HUES6 (cell line): Measurements from ENCODE around the gene SPHK1.

Experiments
- H3K27ac ChIP-seq: 2 replicates; pipeline ENCODE4 v1.7.0; 2013; ENCODE audit warnings: low read depth, mild to moderate bottlenecking, low read length, inconsistent platforms
- H3K27me3 ChIP-seq: 2 replicates; pipeline ENCODE4 v1.6.1; 2013; ENCODE audit warnings: low read length; ENCODE audit not compliant: control insufficient read depth, insufficient read depth
- H3K36me3 ChIP-seq: 2 replicates; pipeline ENCODE4 v1.6.1; 2013; ENCODE audit warnings: low read length; ENCODE audit not compliant: control insufficient read depth, insufficient read depth
- H3K4me1 ChIP-seq: 2 replicates; pipeline ENCODE4 v1.6.1; 2013; ENCODE audit warnings: low read length; ENCODE audit not compliant: control insufficient read depth, insufficient read depth
- H3K4me3 ChIP-seq: 2 replicates; pipeline ENCODE4 v1.5.1; 2013; ENCODE audit warnings: low read depth, low read length
- H3K9ac ChIP-seq: one replicate; pipeline ENCODE4 v1.6.1; 2013; ENCODE audit warnings: mild to moderate bottlenecking, low read length
- H3K9me3 ChIP-seq: 2 replicates; pipeline ENCODE4 v1.6.1; 2013; ENCODE audit warnings: low read depth, low read length; ENCODE audit not compliant: control insufficient read depth, insufficient read depth

SPHK1 gene

DNA sequence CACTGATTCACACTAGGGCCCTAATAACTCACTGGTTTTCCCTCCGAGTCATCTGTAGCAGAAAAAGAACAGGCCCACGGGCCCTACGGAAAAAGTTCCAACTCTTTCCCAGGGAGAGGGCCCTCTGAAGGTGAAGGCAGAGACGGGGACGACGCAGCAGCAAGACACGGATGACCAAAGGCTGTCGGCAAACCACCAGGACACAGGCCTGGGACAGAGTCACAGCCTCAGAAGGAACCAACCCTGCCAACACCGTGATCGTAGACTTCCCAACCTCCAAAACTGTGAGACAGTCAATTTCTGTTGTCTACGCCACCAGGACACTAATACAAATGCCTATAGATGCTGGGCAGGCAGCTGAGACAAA lies 5.2 kb upstream of the SPHK1 start:
- H3K27ac ChIP-seq, result no peak overlapping the region
- no peaks in the 10 kb centered on the region for H3K36me3 ChIP-seq
- H3K9me3 ChIP-seq, result no peaks in the 10 kb centered on the region
- no peak overlapping the region for H3K9ac ChIP-seq
- no peak overlapping the region for H3K4me3 ChIP-seq
- peaks cover 16% of the 10 kb centered on the region for H3K27me3 ChIP-seq
- peaks cover 16% of the 10 kb centered on the region; the same call in 1 of the 2 replicates for H3K4me1 ChIP-seq

DNA sequence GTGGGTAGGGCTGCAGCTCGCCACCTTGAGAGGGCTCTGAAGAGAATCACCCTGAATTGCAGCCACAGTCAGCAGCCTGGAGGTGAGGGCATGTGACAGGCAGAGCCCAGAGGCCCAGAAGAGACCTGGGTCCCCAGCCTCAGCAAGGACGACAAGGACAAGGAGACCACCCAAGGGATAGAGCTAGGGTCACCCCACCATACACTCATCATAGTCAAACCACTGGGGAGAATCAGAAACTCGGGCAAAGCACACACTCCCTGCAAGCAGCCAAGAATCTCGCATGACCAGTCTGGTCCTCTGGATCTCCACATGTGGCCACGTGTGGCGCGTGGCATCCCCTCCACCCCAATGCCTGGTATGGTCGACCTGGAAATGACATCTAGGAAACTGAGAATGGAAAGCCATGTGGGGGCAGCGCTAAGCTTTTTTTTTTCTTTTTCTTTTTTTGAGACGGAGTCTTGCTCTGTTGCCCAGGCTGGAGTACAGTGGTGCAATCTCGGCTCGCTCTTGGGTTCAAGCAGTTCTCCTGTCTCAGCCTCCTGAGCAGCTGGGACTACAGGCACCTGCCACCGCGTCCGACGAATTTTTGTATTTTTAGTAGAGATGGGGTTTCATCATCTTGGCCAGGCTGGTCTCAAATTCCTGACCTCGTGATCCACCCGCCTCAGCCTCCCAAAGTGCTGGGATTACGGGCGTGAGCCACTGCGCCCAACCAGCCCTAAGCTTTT lies 4.6 kb upstream of the SPHK1 start:
- no peak overlapping the region for H3K9ac ChIP-seq
- no peaks in the 10 kb centered on the region for H3K9me3 ChIP-seq
- H3K27me3 ChIP-seq, result peaks cover 22% of the 10 kb centered on the region
- H3K27ac ChIP-seq, result no peak overlapping the region
- no peaks in the 10 kb centered on the region for H3K36me3 ChIP-seq
- H3K4me1 ChIP-seq, result peaks cover 16% of the 10 kb centered on the region; the same call in 1 of the 2 replicates
- no peak overlapping the region for H3K4me3 ChIP-seq

DNA sequence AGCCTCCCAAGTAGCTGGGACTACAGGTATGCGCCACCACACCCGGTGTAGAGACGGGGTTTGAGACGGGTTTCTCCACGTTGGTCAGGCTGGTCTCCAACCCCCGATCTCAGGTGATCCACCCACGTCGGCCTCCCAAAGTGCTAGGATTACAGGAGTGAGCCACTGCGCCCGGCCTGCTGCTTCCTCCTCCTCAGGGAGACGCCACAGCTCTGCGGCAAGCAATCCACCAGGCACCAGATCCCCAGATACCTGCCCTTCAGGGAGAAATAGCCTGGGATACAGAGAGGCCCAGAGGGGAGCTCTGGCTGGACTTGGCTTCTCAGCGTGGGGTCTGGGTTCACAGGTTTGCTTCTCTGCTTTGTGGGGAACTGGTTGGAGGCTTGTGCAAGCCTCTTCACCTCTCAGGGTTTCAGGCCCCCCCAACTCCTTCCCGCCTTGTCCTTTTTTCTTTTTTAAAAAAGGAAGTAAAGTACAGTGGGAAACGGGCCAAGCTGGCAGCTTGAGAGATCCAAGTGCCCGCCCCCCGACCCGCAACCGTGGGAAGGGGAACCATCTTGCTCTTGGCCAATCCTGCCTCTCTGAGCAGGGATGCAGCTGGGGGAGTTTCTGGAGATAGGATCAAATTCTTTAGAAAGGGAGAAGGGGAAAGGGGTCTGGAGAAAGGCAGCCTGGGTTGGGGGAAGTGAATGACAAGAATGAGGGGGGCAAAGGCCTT lies 2.6 kb upstream of the SPHK1 start:
- peaks cover 37% of the 10 kb centered on the region for H3K27me3 ChIP-seq
- no peaks in the 10 kb centered on the region for H3K9me3 ChIP-seq
- no peak overlapping the region for H3K27ac ChIP-seq
- peaks cover 26% of the 10 kb centered on the region for H3K4me1 ChIP-seq
- H3K9ac ChIP-seq, result no peak overlapping the region
- H3K36me3 ChIP-seq, result no peaks in the 10 kb centered on the region
- H3K4me3 ChIP-seq, result peak overlapping the region; percentile 72

DNA sequence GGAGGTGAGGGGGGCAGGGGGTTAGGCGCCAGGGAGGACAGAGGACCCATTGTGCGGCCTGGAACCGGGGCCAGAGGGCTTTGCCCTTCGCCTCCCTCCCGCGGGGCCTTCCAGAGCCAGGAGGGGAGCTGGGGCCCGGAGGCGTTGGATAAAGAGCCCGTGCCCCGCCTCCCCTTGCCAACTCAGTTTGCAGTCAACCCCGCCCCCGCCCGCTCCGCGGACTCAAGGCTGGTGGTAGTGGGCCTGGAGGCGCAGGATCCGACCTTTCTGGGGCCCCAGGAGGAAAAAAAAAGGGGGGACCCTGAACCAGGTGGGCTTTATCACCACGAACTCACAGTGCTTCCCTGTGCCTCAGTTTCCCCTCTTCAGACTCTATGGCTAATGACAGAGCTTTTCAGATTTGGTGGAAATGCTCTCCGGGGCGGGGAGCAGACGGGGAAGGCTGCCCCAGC lies 2.0 kb upstream of the SPHK1 start:
- Histone ChIP-seq H3K4me3 (peak overlapping the region; percentile 72), H3K9ac (peak overlapping the region; percentile 67), H3K27ac (no peak overlapping the region), H3K9me3 (no peaks in the 10 kb centered on the region), H3K36me3 (no peaks in the 10 kb centered on the region), H3K4me1 (peaks cover 26% of the 10 kb centered on the region), H3K27me3 (peaks cover 37% of the 10 kb centered on the region)

DNA sequence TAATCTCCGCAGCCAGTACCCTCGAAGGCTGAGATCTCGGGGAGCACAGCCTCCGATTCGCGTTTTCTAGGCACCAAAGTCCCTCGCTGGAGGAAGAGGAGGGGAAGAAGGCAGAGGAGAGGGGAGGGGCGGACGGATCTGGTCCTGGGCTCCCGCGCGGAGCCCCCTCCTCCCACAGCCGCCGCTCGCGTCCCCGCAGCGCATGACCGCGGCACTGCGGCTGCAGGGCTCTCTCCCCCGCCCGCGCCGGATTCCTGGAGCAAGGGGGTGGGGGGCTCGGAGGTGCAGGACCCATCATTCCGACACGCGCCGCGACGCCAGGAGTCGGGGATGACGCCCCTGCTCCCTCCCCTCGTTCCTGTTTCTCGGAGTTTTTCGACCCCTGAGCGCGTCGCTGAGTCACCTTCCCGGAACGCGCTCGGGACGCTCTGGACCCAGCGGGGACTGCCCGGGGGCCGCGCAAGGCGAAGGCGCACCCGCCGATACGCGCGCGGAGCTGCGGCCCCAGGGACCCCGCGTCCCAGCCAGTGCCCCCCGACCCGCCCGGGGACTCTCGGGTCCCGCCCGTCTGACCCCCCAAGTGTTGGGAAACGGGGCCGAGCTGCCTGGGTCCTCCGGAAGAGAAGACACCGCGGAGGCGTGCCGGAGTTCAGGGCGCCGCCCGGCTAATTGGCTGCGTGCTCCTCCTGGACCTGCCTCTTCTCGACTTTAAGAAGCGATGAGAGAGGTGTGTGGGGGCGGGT lies 1.4 kb upstream of the SPHK1 start:
- H3K27me3 ChIP-seq, result peaks cover 37% of the 10 kb centered on the region
- peaks cover 26% of the 10 kb centered on the region for H3K4me1 ChIP-seq
- H3K9me3 ChIP-seq, result no peaks in the 10 kb centered on the region
- H3K9ac ChIP-seq, result peak overlapping the region; percentile 67
- H3K4me3 ChIP-seq, result peak overlapping the region; percentile 72
- no peaks in the 10 kb centered on the region for H3K36me3 ChIP-seq
- no peak overlapping the region for H3K27ac ChIP-seq

DNA sequence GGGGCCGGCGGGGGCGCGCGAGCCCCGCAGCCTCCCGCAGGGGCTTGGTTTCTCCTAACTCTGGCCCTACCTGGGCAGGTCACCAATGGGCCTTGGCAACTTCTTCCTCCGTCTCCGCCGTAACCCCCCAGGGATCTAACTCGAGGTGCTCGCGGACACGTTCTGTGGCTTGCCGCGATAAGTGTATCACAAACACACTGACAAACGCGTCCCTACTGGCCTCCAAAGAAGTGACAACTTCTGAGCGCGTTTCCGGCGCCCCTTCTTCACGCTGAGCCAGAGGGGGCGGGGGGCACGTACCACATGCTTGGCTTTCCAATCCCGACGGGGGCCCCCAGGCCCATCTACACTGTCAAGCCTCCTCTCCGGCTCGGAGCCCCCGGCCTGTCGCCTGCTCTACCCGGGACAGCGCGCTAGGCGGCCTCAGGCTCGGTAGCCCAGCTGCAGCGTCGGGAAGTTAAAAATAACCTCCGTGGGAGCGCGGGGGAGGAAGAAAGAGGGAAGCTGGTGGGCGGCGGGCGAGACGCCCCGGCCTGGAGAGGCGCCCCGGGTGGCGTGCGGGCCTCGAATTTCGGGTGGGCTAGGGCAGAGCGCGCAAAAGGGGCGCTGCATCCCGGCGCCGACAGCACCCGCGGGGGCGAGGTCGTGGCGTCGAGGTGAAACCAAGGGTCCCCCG lies 725 bp upstream of the SPHK1 start:
- Histone ChIP-seq H3K9ac (peak overlapping the region; percentile 58), H3K27ac (no peak overlapping the region), H3K4me1 (peaks cover 26% of the 10 kb centered on the region), H3K36me3 (no peaks in the 10 kb centered on the region), H3K9me3 (no peaks in the 10 kb centered on the region), H3K27me3 (peaks cover 37% of the 10 kb centered on the region), H3K4me3 (peak overlapping the region; percentile 72)

DNA sequence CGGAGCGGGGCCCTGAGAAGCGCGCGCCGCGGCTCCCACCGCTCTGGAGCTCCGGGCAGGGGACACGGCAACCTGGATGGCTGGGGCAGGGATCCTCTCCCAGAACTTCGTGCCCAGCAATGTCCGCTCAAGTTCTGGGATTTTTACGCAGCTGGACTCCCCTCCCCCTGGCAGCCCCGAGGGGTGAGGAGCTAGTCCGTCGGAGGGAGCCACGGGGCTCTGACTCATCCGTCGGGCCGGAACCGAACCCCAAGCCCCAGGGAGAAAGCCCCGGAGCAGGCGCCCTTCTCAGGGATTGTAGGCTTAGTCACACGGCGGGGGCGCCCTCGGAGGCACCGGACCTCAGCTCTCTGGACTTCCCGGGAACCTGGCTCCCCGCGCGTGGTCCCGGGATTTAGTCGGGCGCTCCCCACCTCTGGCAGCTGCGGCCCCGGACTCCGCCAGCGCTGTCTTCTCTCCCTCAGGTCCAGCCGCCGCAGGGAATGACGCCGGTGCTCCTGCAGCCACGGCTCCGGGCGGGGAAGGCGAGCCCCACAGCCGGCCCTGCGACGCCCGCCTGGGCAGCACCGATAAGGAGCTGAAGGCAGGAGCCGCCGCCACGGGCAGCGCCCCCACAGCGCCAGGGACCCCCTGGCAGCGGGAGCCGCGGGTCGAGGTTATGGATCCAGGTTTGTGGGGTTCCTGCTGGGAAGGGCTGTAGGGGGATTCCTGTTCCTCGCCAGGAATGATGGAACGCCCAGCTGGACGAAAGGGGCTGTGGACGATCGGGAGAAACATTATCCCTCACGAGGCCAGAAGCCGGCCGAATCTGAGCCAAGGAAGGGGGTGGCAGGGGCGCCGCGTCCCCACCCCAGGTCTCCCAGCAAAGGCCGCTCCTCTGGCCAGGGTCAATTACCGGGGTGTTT lies 830 bp downstream of the SPHK1 start:
- H3K4me3 ChIP-seq, result peak overlapping the region; percentile 72
- peaks cover 41% of the 10 kb centered on the region for H3K4me1 ChIP-seq
- H3K27ac ChIP-seq, result no peak overlapping the region
- peaks cover 2% of the 10 kb centered on the region; the same call in 1 of the 2 replicates for H3K36me3 ChIP-seq
- peaks cover 37% of the 10 kb centered on the region for H3K27me3 ChIP-seq
- H3K9ac ChIP-seq, result peak overlapping the region; percentile 58
- H3K9me3 ChIP-seq, result no peaks in the 10 kb centered on the region

DNA sequence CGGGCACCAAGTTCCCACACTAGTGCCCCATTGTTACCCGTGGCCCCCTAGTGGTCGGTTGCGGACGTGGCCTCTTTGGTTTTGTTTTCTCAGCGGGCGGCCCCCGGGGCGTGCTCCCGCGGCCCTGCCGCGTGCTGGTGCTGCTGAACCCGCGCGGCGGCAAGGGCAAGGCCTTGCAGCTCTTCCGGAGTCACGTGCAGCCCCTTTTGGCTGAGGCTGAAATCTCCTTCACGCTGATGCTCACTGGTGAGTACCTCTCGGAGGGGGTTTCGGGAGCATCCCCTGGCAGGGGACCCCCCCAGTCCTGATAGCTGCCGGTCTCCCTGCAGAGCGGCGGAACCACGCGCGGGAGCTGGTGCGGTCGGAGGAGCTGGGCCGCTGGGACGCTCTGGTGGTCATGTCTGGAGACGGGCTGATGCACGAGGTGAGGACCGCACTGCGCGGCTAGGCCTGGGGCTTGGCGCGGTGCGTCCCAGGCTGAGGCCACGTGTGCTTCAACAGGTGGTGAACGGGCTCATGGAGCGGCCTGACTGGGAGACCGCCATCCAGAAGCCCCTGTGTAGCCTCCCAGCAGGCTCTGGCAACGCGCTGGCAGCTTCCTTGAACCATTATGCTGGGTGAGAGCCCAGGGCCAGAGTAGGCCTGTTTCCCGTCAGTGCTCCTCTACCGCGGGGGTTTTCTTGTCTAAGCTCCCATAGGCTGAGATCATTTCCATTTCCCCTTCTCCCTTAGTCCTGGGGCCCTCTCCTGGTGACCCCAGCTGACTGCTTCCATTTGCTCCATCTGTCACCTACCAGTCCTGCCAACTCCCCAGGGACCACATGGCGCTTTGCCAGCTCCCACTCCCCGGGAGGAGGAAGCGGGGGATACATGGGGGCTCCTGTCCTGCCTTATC lies 1.7 kb downstream of the SPHK1 start:
- H3K4me3 ChIP-seq, result peak overlapping the region; percentile 72
- H3K4me1 ChIP-seq, result peaks cover 37% of the 10 kb centered on the region
- H3K9me3 ChIP-seq, result no peaks in the 10 kb centered on the region
- peaks cover 11% of the 10 kb centered on the region for H3K36me3 ChIP-seq
- H3K9ac ChIP-seq, result no peak overlapping the region
- peaks cover 37% of the 10 kb centered on the region for H3K27me3 ChIP-seq
- H3K27ac ChIP-seq, result no peak overlapping the region

DNA sequence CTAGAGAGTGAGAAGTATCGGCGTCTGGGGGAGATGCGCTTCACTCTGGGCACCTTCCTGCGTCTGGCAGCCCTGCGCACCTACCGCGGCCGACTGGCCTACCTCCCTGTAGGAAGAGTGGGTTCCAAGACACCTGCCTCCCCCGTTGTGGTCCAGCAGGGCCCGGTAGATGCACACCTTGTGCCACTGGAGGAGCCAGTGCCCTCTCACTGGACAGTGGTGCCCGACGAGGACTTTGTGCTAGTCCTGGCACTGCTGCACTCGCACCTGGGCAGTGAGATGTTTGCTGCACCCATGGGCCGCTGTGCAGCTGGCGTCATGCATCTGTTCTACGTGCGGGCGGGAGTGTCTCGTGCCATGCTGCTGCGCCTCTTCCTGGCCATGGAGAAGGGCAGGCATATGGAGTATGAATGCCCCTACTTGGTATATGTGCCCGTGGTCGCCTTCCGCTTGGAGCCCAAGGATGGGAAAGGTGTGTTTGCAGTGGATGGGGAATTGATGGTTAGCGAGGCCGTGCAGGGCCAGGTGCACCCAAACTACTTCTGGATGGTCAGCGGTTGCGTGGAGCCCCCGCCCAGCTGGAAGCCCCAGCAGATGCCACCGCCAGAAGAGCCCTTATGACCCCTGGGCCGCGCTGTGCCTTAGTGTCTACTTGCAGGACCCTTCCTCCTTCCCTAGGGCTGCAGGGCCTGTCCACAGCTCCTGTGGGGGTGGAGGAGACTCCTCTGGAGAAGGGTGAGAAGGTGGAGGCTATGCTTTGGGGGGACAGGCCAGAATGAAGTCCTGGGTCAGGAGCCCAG lies 2.8 kb downstream of the SPHK1 start:
- no peaks in the 10 kb centered on the region for H3K9me3 ChIP-seq
- H3K36me3 ChIP-seq, result peaks cover 22% of the 10 kb centered on the region
- H3K27me3 ChIP-seq, result peaks cover 34% of the 10 kb centered on the region
- no peak overlapping the region for H3K27ac ChIP-seq
- no peak overlapping the region for H3K4me3 ChIP-seq
- H3K4me1 ChIP-seq, result peaks cover 27% of the 10 kb centered on the region
- no peak overlapping the region for H3K9ac ChIP-seq
